ENCODE results near the gene PIP5K1B. TPM values are rescaled to one million over a fixed set of nuclear protein-coding genes. Genes with fewer than 3 reads are reported as not detected.

The PIP5K1B gene
- total RNA-seq, 1 experiment from 2014 or later = 0.16 TPM

GRCh38 chr9:69054989-69055388 lies 349.9 kb downstream of the PIP5K1B start:
- TF ChIP-seq CTCF (IDR thresholded peaks at IDR 0.05; ENCODE audit: unreplicated experiment) = no peak
- H3K27ac Mint-ChIP-seq (ENCODE audit: low read depth, unreplicated experiment) = no peak overlapping the region
- H3K4me1 Mint-ChIP-seq (ENCODE audit: insufficient read depth, unreplicated experiment) = no peaks in the 10 kb centered on the region
- CTCF ChIA-PET = interaction anchor here (0.5 to 20.2 kb wide), 29 partner anchors 8 to 366 kb away, joined by 3 to 481 read pairs (median 4); partner anchors contain the start of gene FXN
- H3K9me3 Mint-ChIP-seq (ENCODE audit: unreplicated experiment) = no peaks in the 10 kb centered on the region
- no peak for DNase-seq (ENCODE audit: unreplicated experiment)
- H3K27me3 Mint-ChIP-seq (ENCODE audit: insufficient read depth, unreplicated experiment) = no peaks in the 10 kb centered on the region
- no TSS peak for BruUV-seq (replicated peaks)
- H3K4me3 Mint-ChIP-seq (ENCODE audit: unreplicated experiment) = no peak overlapping the region
- H3K36me3 Mint-ChIP-seq (ENCODE audit: insufficient read depth, unreplicated experiment) = peaks cover 37% of the 10 kb centered on the region
- POLR2A ChIA-PET = interaction anchor here (0.8 to 1.6 kb wide), 5 partner anchors 66 to 132 kb away, joined by 3 to 6 read pairs (median 4); no protein-coding TSS in a partner anchor
- intact Hi-C loops (cut with micrococcal nuclease) = loop anchor here (1.0 to 2.0 kb wide), 3 partner anchors 66 to 138 kb away; no protein-coding TSS in a partner anchor

GRCh38 chr9:69056191-69056815 lies 351.3 kb downstream of the PIP5K1B start:
- CTCF ChIA-PET = interaction anchor here (0.6 to 20.2 kb wide), 14 partner anchors 11 to 357 kb away, joined by 3 to 481 read pairs (median 3); no protein-coding TSS in a partner anchor
- Mint-ChIP-seq H3K9me3 (ENCODE audit: unreplicated experiment) (no peaks in the 10 kb centered on the region), H3K36me3 (ENCODE audit: insufficient read depth, unreplicated experiment) (peaks cover 43% of the 10 kb centered on the region), H3K27ac (ENCODE audit: low read depth, unreplicated experiment) (peak overlapping the region; percentile 69), H3K4me3 (ENCODE audit: unreplicated experiment) (no peak overlapping the region), H3K27me3 (ENCODE audit: insufficient read depth, unreplicated experiment) (no peaks in the 10 kb centered on the region), H3K4me1 (ENCODE audit: insufficient read depth, unreplicated experiment) (no peaks in the 10 kb centered on the region)
- BruUV-seq (replicated peaks) = no TSS peak
- POLR2A ChIA-PET = interaction anchor here (0.6 to 1.5 kb wide), 2 partner anchors 119 to 128 kb away, joined by 3 to 4 read pairs; no protein-coding TSS in a partner anchor
- no peak for TF ChIP-seq CTCF (IDR thresholded peaks at IDR 0.05; ENCODE audit: unreplicated experiment)
- intact Hi-C loops (cut with micrococcal nuclease) = no loop called here
- no peak for DNase-seq (ENCODE audit: unreplicated experiment)

- intact Hi-C loops (cut with micrococcal nuclease) = no loop called here
- Mint-ChIP-seq H3K36me3 (ENCODE audit: insufficient read depth, unreplicated experiment) (peaks cover 33% of the 10 kb centered on the region), H3K9me3 (ENCODE audit: unreplicated experiment) (no peaks in the 10 kb centered on the region), H3K27ac (ENCODE audit: low read depth, unreplicated experiment) (no peak overlapping the region), H3K27me3 (ENCODE audit: insufficient read depth, unreplicated experiment) (no peaks in the 10 kb centered on the region), H3K4me3 (ENCODE audit: unreplicated experiment) (no peak overlapping the region), H3K4me1 (ENCODE audit: insufficient read depth, unreplicated experiment) (no peaks in the 10 kb centered on the region)
- no peak for TF ChIP-seq CTCF (IDR thresholded peaks at IDR 0.05; ENCODE audit: unreplicated experiment)
- BruUV-seq (replicated peaks) = no TSS peak
- ChIA-PET CTCF (interaction anchor here (0.5 to 20.2 kb wide), 4 partner anchors 15 to 136 kb away, joined by 3 to 481 read pairs (median 4); no protein-coding TSS in a partner anchor), POLR2A (interaction anchor here (0.5 kb wide), 1 partner anchor 12 kb away, joined by 4 read pairs; no protein-coding TSS in a partner anchor)
- DNase-seq (ENCODE audit: unreplicated experiment) = no peak
Measured at GRCh38 chr9:69058101-69058500, 353.1 kb downstream of the PIP5K1B start.

Other genes starting within 250 kb of the PIP5K1B start
- not detected in 2 replicates for gene TMEM252, start 164.4 kb upstream of the PIP5K1B start, total RNA-seq (2022)

Data from MCF 10A (cell line).